B cell (primary cell): Measurements from ENCODE around the gene FSCN2. TPM values are rescaled to one million over a fixed set of nuclear protein-coding genes. Genes with fewer than 3 reads are reported as not detected.

ENCODE experiments used
- ATAC-seq: fragments of 200-7000 bp; cut with Tn5 transposase; one replicate; pipeline ENCODE4 v1.10.0; 2021; ENCODE audit warnings: low read depth, mild to moderate bottlenecking, moderate number of reproducible peaks, moderate library complexity
- CTCF ChIA-PET: fragments of 350-600 bp; sonication (Branson Sonifier 250); formaldehyde crosslinking; loops from one replicate; lab custom pipeline; 2021; ENCODE audit warnings: antibody characterized with exemption, inconsistent platforms; lab: Charles Lee
- POLR2A ChIA-PET: fragments of 350-600 bp; sonication (Branson Sonifier 250); formaldehyde crosslinking; loops from one replicate; lab custom pipeline; 2021; ENCODE audit warnings: antibody characterized with exemption; lab: Charles Lee
- DNase-seq: peaks from one replicate; pipeline ENCODE4 v3.0.0; 2013
- H2AFZ ChIP-seq: 2 replicates; pipeline ENCODE4 v1.6.1; 2012; ENCODE audit warnings: mild to moderate bottlenecking, low read depth, low read length; ENCODE audit not compliant: insufficient read depth, poor library complexity, severe bottlenecking
- H3K27ac ChIP-seq, 2 donors: 1 replicate in 1 of 2; 2 replicates in 1 of 2; pipeline ENCODE4 v1.5.1; 2012 to 2013; ENCODE audit warnings: low read length in 2 of 2, mild to moderate bottlenecking in 2 of 2, moderate library complexity in 1 of 2
- H3K27me3 ChIP-seq, 4 experiments: fragments of 200-600 bp in 1 of 4; sonication (generic) in 1 of 4; replicated peaks in 1 of 4; 1 replicate in 2 of 4; 2 replicates in 2 of 4; pipeline versions ENCODE4 v1.6.1 to v1.7.0; 2013 to 2016; ENCODE audit warnings: low read length in 3 of 4, mild to moderate bottlenecking in 2 of 4, mixed read lengths in 1 of 4, moderate library complexity in 1 of 4; ENCODE audit not compliant: insufficient read depth in 4 of 4, control insufficient read depth in 3 of 4; ENCODE audit errors: control extremely low read depth in 1 of 4
- H3K36me3 ChIP-seq, 2 experiments: replicated peaks in 1 of 2; 1 replicate in 1 of 2; 2 replicates in 1 of 2; pipeline versions ENCODE4 v1.6.1 to v1.7.1; 2013; ENCODE audit warnings: low read length in 1 of 2; ENCODE audit not compliant: insufficient read depth in 2 of 2, control insufficient read depth in 1 of 2; ENCODE audit errors: control extremely low read depth in 1 of 2, extremely low read depth in 1 of 2
- H3K4me1 ChIP-seq, 2 donors: fragments of 200-600 bp in 1 of 2; sonication (generic) in 1 of 2; 1 replicate in 1 of 2; 2 replicates in 1 of 2; pipeline versions ENCODE4 v1.5.1 to v1.6.1; 2013 to 2017; ENCODE audit warnings: low read length in 2 of 2; ENCODE audit not compliant: control insufficient read depth in 2 of 2, insufficient read depth in 2 of 2
- H3K4me2 ChIP-seq: replicated peaks from 2 replicates; pipeline ENCODE3; 2012; ENCODE audit warnings: mild to moderate bottlenecking, low read depth, low read length; ENCODE audit not compliant: poor library complexity, severe bottlenecking
- H3K4me3 ChIP-seq, 5 experiments: fragments of 200-600 bp in 1 of 5; sonication (generic) in 1 of 5; 1 replicate in 3 of 5; 2 replicates in 2 of 5; pipeline versions ENCODE4 v1.5.1 to v1.7.0; 2011 to 2016; ENCODE audit warnings: low read length in 4 of 5, mild to moderate bottlenecking in 4 of 5, low read depth in 2 of 5, control low read depth in 1 of 5, moderate library complexity in 1 of 5; ENCODE audit not compliant: insufficient read depth in 1 of 5; ENCODE audit errors: control extremely low read depth in 1 of 5, extremely low read depth in 1 of 5
- H3K79me2 ChIP-seq: fragments of 200-600 bp; sonication (generic); one replicate; pipeline ENCODE4 v1.6.0; 2016; ENCODE audit warnings: low read length; ENCODE audit not compliant: control insufficient read depth, insufficient read depth
- H3K9ac ChIP-seq: fragments of 200-600 bp; sonication (generic); 2 replicates; pipeline ENCODE4 v1.6.1; 2017; ENCODE audit warnings: mild to moderate bottlenecking, low read length, moderate library complexity
- H3K9me3 ChIP-seq, 3 donors: one replicate each; pipeline versions ENCODE4 v1.6.1 to v1.7.1; 2013; ENCODE audit warnings: low read length in 2 of 3; ENCODE audit not compliant: control insufficient read depth in 2 of 3, insufficient read depth in 1 of 3; ENCODE audit errors: control extremely low read depth in 1 of 3
- H4K20me1 ChIP-seq: 2 replicates; pipeline ENCODE4 v1.6.0; 2012; ENCODE audit warnings: mild to moderate bottlenecking, low read length; ENCODE audit not compliant: insufficient read depth, control insufficient read depth, poor library complexity, severe bottlenecking
- H3K27ac Mint-ChIP-seq: one replicate; pipeline ENCODE4 v1.8.0; 2021; ENCODE audit warnings: mixed read lengths
- H3K27me3 Mint-ChIP-seq: one replicate; pipeline ENCODE4 v1.8.0; 2021; ENCODE audit warnings: mixed read lengths
- H3K4me1 Mint-ChIP-seq: one replicate; pipeline ENCODE4 v1.8.0; 2021; ENCODE audit warnings: mixed read lengths
- H3K4me3 Mint-ChIP-seq: one replicate; pipeline ENCODE4 v1.8.0; 2021; ENCODE audit warnings: mixed read lengths
- H3K9me3 Mint-ChIP-seq: one replicate; pipeline ENCODE4 v1.8.0; 2022; ENCODE audit warnings: mixed read lengths; ENCODE audit not compliant: insufficient read depth
- EZH2 ChIP-seq: IDR thresholded peaks from 2 replicates; pipeline ENCODE4 v1.6.1; 2012; ENCODE audit warnings: borderline replicate concordance, low read depth, mild to moderate bottlenecking, moderate library complexity, low read length; ENCODE audit not compliant: insufficient read depth, poor library complexity, severe bottlenecking
- WGBS: methylation state at CpG from one replicate; pipeline ENCODE4 v1.1.5; 2013; ENCODE audit warnings: missing lambda C conversion rate; ENCODE audit not compliant: insufficient coverage; 5-methylcytosine and 5-hydroxymethylcytosine counted together
- intact Hi-C: fragments of 100-400 bp; cut with micrococcal nuclease; formaldehyde crosslinking; loops from one replicate; pipeline ENCODE4 v1.10.0; 2022
- polyA plus RNA-seq: library from polyadenylated mRNA; depleted of rRNA; stranded (reverse); fragments of >200 nt; gene quantifications from 2 replicates; pipeline ENCODE4 v1.2.3, GENCODE V29; 2012
- total RNA-seq, 2 donors: library from RNA; stranded (reverse); fragments of 120-200 nt in 1 of 2; gene quantifications; 1 replicate in 1 of 2; 2 replicates in 1 of 2; pipeline versions ENCODE4 v1.2.3 to v1.2.4, GENCODE V29; 2013 to 2022
- TF ChIP-seq, protein P1 (sequence below): fragments of 200-600 bp; IDR thresholded peaks from one replicate; pipeline ENCODE4 v1.8.0; 2022; ENCODE audit warnings: antibody characterized with exemption, mild to moderate bottlenecking

Gene FSCN2
- total and polyA plus RNA-seq, 2 donors (not counting 1 experiment from before 2014, with no cell fraction given) = 6.3 to 12.0 TPM

DNA sequence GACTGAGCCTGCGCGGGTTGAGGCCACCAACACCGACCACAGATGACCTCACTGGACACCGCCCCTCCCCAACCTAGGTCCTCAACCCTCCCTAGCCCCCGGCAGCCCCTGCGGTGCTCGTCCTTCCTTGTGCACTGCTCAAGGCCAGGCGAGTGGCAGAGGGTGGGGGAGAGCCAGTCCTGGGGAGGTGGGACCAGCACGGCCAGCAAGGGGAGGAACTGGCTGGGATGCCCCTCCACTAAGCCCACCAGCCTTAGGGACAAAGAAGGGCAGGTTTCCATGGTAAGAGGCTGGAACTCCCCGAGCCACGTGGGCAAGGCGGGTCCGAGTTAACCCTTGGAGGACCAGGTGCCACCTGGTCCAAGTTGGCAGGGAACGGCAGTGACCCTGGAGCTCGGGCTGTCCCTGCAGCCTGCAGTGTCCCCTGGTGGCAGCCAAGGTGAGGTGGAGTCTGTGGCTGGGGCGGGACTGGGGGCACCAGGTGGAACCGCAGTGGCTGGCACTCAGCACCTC, 9.2 kb downstream of the FSCN2 start:
- peak; percentile 76 for ATAC-seq

More for the DNA sequence above, 9.2 kb downstream of the FSCN2 start:
- ChIA-PET POLR2A (no interaction called here), CTCF (interaction anchor here (0.7 to 3.6 kb wide), 12 partner anchors 15 to 284 kb away, joined by 3 to 30 read pairs (median 6); partner anchors contain the start of gene FAAP100)
- Histone ChIP-seq H3K9ac (no peak overlapping the region), H3K79me2 (peaks cover 3% of the 10 kb centered on the region), H3K27ac (no peak overlapping the region), H3K9me3 (peaks cover 0 to 4% (median 0%) of the 10 kb centered on the region in 3 donors), H3K36me3 (peaks cover 0 to 31% of the 10 kb centered on the region in 2 experiments), H3K4me3 (no peak overlapping the region), H4K20me1 (peaks cover 35% of the 10 kb centered on the region), H3K27me3 (peaks cover 0 to 31% (median 10%) of the 10 kb centered on the region in 4 experiments), H2AFZ (no peak overlapping the region), H3K4me1 (peaks cover 21 to 36% of the 10 kb centered on the region in 2 donors), H3K4me2 (peak overlapping the region; percentile 65)
- H3K27me3 Mint-ChIP-seq = peaks cover 7% of the 10 kb centered on the region
- no peaks in the 10 kb centered on the region for H3K9me3 Mint-ChIP-seq
- peak; percentile 77 for DNase-seq
- intact Hi-C loops = loop anchor here (1.0 kb wide), 1 partner anchor 23 kb away; no protein-coding TSS in a partner anchor
- 18% methylated on average over 11 of the region's 17 CpGs for WGBS
- H3K27ac Mint-ChIP-seq = no peak overlapping the region
- peak overlapping the region; percentile 29 for H3K4me3 Mint-ChIP-seq
- peaks cover 14% of the 10 kb centered on the region for H3K4me1 Mint-ChIP-seq
- no peak for TF ChIP-seq EZH2
- TF ChIP-seq, protein P1, sequence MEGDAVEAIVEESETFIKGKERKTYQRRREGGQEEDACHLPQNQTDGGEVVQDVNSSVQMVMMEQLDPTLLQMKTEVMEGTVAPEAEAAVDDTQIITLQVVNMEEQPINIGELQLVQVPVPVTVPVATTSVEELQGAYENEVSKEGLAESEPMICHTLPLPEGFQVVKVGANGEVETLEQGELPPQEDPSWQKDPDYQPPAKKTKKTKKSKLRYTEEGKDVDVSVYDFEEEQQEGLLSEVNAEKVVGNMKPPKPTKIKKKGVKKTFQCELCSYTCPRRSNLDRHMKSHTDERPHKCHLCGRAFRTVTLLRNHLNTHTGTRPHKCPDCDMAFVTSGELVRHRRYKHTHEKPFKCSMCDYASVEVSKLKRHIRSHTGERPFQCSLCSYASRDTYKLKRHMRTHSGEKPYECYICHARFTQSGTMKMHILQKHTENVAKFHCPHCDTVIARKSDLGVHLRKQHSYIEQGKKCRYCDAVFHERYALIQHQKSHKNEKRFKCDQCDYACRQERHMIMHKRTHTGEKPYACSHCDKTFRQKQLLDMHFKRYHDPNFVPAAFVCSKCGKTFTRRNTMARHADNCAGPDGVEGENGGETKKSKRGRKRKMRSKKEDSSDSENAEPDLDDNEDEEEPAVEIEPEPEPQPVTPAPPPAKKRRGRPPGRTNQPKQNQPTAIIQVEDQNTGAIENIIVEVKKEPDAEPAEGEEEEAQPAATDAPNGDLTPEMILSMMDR = peak; percentile 68
